Hematopoietic multipotent progenitor cell treated with erythropoietin and hydrocortisone succinate and interleukin-3 and kit ligand, for 6 days (in vitro differentiated cells): ENCODE results near the gene P2RX1.
A peak's percentile ranks its signal among the peaks of the same experiment; 100 is the strongest.
"Not testable (repeated sequence)": the region's sequence is repeated elsewhere in the genome, so short reads cannot be mapped to it uniquely, and the experiment has no call there.

Experiments used
- DNase-seq: peaks from one replicate; pipeline ENCODE4 v3.0.0-alpha.2; 2015

Gene P2RX1

GRCh38 chr17:3885271-3885670 is 31.0 kb downstream of the P2RX1 start:
- no peak for DNase-seq

- no peak for DNase-seq
These were observed 32.1 kb downstream of the P2RX1 start for GRCh38 chr17:3884188-3884587.

DNA sequence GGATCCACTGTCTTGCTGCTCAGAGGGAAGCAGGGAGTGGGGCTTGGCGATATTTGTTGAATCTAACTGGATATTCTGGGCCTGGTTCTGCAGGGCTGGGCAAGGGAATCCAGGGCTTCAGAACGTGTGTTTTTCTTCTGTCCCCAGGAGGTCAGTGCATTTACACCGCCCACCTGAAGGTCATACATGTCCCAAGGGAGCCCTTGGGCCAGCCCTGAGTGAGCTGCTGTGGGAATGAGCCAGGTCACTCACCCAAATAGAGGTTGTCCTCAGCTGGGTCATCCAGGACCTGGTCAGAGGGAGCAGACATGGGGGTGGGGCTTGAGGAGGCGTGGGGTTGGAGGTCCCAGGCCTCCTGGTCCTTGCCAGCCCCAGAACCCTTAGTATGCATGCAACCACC is 34.0 kb downstream of the P2RX1 start:
- no peak for DNase-seq

DNA sequence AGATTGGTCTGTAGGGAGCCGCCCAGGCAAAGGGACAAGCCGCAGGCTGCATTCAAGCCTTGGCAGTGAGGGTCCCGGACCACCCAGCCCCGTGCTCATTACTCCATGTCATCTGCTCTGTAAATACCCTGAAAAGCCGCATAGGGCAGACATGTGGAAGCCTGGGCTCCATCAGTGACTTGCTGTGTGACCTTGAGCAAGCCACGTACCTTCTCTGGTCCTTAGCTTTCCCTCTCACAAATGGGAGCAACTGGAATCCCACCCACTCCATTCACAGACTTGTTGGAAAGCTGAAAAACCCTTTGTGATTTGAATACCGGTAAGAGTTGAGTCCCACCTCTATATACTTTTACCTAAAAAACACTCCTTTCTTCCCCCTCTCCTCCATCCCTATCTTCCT is 35.3 kb downstream of the P2RX1 start:
- no peak for DNase-seq

DNA sequence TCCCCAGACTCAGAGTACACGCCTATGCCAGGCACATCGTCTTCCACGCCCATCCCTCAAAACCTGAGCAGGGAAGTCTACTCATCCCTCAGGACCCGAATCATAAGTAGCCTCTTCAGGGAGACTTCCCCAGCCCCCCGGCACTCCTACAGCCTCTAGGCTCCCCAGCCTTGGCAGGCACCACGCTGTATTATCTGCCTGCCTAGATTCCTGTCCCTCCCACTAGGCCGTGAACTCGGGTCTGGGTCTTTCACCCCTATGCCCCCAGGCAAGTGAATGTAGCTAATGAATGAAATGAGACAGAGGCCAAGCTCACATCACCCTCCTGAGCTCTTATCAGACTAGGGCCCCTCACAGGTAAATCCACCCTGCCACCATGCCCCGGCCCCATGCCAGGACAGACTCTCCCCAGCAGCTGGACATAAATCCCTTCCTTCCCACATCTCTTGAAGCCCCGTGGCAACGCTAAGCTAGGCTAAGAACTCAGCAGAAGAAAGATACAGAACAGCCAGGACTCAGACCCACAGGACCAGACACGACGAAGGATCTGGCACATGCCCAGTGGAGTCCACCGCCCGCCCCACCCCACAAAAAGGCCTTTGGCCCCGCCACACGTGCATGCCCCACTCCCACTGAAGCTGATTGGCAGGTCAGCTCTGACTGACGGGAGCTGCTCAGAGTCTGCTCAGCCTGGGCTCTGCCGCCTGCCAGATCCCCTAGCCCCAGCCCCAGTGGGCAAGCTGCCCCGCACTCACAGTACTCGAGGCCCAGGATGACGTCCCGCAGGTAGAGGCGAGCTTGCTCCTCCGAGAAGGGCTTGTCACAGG is 36.5 kb downstream of the P2RX1 start:
- DNase-seq, result no peak

GRCh38 chr17:3879186-3879585 is 37.1 kb downstream of the P2RX1 start:
- DNase-seq, result no peak

GRCh38 chr17:3877220-3877619 is 39.0 kb downstream of the P2RX1 start:
- no peak for DNase-seq

GRCh38 chr17:3875317-3875716 is 40.9 kb downstream of the P2RX1 start:
- DNase-seq, result no peak

- no peak for DNase-seq
These were observed 42.4 kb downstream of the P2RX1 start for GRCh38 chr17:3873862-3874261.

DNA sequence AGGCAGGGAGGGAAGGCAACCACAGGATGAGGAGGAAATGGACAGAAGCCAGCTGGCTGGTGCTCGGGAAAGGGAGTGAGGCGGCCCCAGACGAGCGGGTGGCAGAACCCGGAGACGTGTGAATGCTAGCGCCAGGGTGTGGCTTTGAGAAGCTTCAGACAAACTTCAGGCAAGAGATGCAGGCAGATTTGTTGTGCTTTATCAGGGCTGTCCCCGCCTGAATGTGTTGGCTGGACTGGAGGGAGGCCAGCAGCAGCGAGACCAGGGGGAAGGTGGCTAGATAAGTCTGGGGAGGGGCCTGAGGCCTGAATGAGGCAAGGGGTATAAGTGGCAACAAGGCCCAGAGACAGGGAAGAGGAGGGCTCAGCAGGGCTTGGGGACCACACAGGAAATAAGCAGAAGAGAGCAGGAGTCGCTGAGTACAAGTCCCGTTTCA is 45.4 kb downstream of the P2RX1 start:
- DNase-seq, result peak; percentile 82

DNA sequence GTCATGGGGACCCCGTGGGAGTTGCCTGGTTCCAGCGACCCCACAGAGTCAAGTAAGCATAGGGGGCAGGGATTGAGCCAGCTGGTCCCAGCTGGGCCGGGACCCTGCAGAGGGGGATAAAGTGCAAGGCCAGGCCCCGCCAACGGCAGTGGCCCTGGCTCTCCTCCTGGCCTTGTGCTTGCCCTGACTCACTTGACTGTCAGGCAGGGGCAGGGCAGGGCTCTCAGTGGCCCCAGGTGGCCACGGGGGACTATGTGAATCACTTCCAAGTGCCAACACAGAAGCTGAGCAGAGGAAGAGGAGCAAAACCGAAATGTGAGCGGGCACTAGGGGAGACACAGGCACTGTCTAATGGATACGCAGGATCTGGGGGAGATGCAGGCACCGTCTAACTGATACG is 48.7 kb downstream of the P2RX1 start:
- DNase-seq, result no peak

DNA sequence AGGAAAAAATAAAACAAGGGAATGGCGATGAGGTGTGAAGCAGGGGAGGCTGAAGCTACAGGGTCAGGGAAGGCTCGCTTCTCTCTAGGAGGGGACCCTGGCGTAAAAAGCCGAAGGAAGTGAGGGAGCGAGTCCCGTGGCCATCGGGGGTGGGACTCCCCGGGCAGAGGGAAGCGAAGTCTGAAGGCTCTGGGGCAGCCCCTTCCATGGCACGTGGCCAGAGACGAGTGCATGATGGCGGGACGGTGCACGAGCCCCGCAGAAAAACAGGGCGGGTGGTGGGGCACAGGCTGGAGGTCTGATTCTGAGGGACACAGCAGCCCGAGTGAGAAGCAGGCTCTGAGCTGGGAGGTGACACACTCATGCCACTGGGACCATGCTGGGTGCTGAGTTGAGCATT is 49.2 kb downstream of the P2RX1 start:
- no peak for DNase-seq

DNA sequence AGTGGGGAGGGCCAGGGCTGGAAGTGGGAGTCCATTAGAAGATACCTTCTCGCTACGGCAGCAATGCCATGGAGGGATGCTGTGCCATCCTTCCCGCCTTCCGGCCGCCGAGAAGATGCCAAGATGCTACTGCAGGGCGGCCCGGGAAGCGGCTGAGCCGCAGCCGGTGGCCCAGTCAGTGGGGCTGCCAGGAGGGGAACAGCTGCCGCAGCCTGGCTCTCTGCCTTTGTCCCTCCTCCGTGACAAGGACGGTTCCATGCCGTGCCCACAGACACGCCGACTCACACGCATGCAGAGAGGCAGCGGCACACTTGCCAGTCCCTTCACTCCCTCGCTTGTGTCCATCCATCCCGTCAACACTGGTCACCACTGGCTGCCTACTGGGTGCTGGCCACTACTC is 50.0 kb downstream of the P2RX1 start:
- no peak for DNase-seq

DNA sequence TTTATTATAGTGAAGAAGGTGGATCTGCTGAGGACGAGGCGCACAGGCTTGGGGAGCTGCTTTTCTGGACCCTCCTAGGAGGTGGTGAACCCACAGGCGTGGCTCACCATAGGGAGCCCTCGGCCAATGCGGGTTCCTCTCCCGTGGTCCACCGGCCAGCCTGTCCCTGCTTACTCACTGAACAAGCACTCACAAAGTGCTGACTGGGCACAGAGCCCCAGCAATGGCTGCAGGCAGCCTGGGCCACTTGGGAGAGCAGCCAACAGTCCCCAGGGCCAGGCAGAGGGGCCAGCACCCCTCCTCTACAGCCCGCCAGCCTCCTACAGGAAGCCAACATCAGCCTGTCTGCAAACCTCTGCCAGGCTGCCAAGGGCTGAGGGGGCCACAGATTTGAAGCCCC is 51.1 kb downstream of the P2RX1 start:
- no peak for DNase-seq

DNA sequence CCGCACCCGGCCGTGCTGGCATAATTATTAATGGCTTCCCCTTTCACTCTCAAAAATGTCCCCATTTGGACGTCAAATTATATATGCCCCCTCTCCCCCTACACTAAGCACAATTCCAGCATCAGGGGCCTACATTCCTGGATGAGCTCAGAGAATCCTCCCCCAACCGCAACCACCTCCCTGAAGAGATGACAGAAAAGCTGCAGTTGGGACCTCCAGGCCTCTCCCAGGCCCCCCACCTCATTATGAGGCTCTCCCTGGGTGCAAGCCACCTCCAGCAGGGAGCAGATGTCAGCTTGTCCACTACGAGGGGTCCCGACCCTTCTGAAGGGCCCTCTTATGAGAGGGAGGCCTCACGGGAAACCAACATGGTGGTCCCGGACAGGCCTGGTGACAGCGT is 51.7 kb downstream of the P2RX1 start:
- DNase-seq, result no peak

GRCh38 chr17:3861761-3862681 is 54.2 kb downstream of the P2RX1 start:
- no peak for DNase-seq

DNA sequence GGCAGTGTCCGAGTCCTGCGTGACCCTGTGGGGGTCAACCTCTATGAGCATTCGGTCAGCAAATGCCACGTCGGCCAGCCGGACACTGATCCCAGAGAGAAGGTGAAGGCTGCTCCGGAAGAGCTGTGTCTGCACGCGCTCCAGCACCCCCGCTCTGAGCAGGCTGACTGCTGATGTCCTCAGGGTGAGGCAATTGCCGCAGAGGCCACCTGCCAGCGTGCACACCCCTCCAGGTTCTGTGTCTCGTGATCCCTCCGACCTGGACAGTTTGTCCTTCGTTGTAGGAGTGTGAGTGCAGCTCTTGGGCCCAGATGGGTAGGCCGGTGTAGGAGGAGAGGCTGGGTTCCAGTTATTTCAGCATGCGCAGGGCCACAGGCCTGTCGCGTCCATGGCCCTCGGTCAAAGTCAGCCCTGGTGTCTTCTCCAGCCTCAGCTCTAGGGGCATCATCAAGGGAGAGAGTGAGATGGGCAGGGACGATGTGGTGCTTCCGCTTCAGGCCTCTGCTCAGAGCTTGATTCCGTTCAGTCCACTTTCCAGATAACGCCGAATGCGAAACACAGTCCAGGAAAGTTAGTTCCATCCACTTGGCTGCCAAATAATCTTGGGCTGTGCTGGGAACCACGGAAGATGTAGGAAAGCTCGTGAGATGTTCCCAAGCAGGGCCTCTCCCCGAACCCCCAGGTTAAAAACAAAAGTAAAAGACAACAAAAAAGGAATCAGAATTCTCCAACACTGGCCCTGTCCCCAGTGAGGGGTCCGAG is 55.1 kb downstream of the P2RX1 start:
- DNase-seq, result no peak

DNA sequence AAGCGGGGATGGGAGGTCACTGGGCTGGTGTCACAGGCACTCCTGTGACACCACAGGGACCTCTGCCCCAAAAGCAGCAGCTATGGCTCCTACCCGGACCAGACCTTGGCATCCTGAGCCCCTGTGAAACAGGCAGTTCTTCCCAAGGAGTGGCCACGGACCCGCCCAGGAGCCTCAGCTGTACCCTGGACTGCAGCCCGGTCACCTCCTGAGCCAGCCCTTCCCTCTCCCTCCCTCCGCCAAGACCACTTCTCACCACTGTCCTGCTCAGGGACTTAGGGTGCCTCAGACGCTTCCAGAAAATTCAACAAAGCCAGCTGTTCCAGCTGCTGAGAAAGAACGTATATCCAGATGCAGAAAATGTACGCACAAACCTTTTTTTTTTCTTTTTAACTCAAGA is 56.3 kb downstream of the P2RX1 start:
- DNase-seq, result no peak

DNA sequence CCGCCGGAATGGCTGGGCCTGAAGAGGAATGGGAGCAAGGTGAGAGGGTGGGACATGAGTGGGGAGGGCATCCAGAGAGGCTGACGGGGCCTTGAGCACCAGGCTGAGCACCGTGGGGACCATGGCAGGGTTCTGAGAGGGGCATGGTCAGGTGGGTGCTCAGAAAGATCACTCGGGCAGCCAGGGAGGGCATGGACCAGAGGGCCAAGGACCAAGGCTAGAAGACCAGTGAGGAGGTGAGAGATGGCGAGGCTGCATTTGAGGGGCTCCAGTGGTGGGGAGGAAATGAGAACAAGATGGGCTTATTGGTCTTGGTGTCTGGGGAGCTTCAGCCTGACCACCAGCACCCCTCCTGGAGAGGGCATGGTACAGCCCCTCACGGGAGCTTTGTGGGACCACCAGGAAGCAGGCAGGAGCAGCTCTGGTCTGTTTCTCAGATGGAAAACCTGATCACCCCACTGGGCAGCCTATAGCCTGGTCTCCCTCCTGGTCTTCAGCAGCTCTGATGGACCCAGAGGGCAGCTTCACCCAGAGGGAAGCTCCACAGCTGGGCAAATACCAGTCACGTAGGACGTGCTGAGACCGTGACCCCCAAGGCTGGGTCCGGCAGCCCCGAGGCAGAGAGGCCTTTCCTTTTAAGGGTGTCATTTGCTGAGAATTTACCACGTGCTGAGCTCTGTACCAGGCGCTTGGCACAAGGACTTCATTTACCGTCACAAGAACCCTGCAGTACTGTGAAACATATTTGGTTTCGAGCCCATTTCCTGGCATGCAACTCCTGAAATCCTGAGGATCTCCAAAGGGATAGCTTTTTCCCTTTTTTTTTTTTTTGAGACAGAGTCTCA is 58.8 kb downstream of the P2RX1 start:
- no peak for DNase-seq

DNA sequence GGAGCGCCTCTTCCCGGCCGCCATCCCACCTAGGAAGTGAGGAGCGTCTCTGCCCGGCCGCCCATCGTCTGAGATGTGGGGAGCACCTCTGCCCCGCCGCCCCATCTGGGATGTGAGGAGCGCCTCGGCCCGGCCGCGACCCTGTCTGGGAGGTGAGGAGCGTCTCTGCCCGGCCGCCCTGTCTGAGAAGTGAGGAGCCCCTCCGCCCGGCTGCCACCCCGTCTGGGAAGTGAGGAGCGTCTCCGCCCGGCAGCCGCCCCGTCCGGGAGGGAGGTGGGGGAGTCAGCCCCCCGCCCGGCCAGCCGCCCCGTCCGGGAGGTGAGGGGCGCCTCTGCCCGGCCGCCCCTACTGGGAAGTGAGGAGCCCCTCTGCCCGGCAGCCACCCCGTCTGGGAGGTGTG is 62.1 kb downstream of the P2RX1 start:
- DNase-seq, result not testable (repeated sequence)

GRCh38 chr17:3852561-3852960 is 63.7 kb downstream of the P2RX1 start:
- no peak for DNase-seq

- no peak for DNase-seq
These were observed 64.7 kb downstream of the P2RX1 start for GRCh38 chr17:3851461-3852100.
